Pancreas (tissue), 10 donors: ENCODE data around the gene ATXN7L2. TPM values are rescaled to one million over a fixed set of nuclear protein-coding genes. Genes with fewer than 3 reads are reported as not detected.

Experiments
- ATAC-seq, 4 donors: fragments of 200-7000 bp; cut with Tn5 transposase; one replicate each; pipeline versions ENCODE4 v1.8.0 to v1.9.1; 2020; ENCODE audit warnings: mild to moderate bottlenecking in 4 of 4, moderate library complexity in 4 of 4
- DNase-seq, 6 donors: peaks; one replicate each; pipeline ENCODE4 v3.0.0-alpha.2; 2020
- FAIRE-seq: peaks from 2 replicates; lab custom pipeline; 2012; peaks lifted over from hg19 to GRCh38; lab: Jason Lieb, UNC
- H3K27ac ChIP-seq, 4 donors: fragments of 200-600 bp; sonication (generic); 1 replicate in 3 of 4; 2 replicates in 1 of 4; pipeline versions ENCODE4 v1.5.0 to v1.8.0; 2020
- H3K27me3 ChIP-seq, 4 donors: fragments of 200-600 bp; one replicate each; pipeline ENCODE4 v1.8.0; 2021
- H3K36me3 ChIP-seq, 3 donors: fragments of 200-600 bp; sonication (generic) in 1 of 3; one replicate each; pipeline versions ENCODE4 v1.5.0 to v1.8.0; 2020 to 2021
- H3K4me1 ChIP-seq, 3 donors: fragments of 200-600 bp; one replicate each; pipeline ENCODE4 v1.8.0; 2021
- H3K4me3 ChIP-seq, 4 donors: fragments of 200-600 bp; sonication (generic) in 2 of 4; one replicate each; pipeline versions ENCODE4 v1.5.0 to v1.8.0; 2020 to 2021
- H3K9me3 ChIP-seq, 4 donors: fragments of 200-600 bp; one replicate each; pipeline ENCODE4 v1.8.0; 2021
- WGBS, 2 donors: extraction: QIAGEN DNeasy Blood & Tissue Kit; methylation state at CpG; one replicate each; pipeline ENCODE4 v1.1.7; 2013; 5-methylcytosine and 5-hydroxymethylcytosine counted together
- intact Hi-C, 3 donors: fragments of 100-400 bp; cut with DNase I; formaldehyde crosslinking; loops; one replicate each; pipeline versions ENCODE4 v1.11.1 to v1.14.2; 2022
- polyA plus RNA-seq, 2 donors: library from polyadenylated mRNA; stranded (reverse); fragments of 200-250 nt; gene quantifications; one replicate each; pipeline ENCODE4 v1.2.3, GENCODE V29; 2013
- total RNA-seq, 6 donors: library from RNA; stranded (reverse); fragmentation: NEBNext Ultra II Directional in 4 of 6; extraction: Animal tissue kit (Norgen Biotek cat#: 25700) in 4 of 6; gene quantifications; one replicate each; pipeline versions ENCODE4 v1.2.1 to v1.2.4, GENCODE V29; 2021 to 2023
- TF ChIP-seq, protein P1 (sequence below), 4 donors: fragments of 200-600 bp; sonication (generic) in 3 of 4; IDR thresholded peaks; one replicate each; pipeline versions ENCODE4 v1.5.0 to v1.8.0; 2021; ENCODE audit warnings: antibody characterized with exemption in 4 of 4
- donor health status: healthy with polysubstance abuse.
- donor health status: DM: no; HTN: no; CAD: no; lungs with moderate emphysema.
- donor health status: DM: no; HTN: no; CAD: no.
- donor health status: control.
- donor health status: control.
- donor health status: Bipolar disorder and iron deficiency.
- donor health status: DM: yes; HTN: yes; CAD: no.
- donor health status: DM: no; HTN: no; CAD: no.
- donor health status: DM: no; HTN: no; CAD: no.
- donor health status: DM: yes; HTN: yes; CAD: no.

Gene ATXN7L2
- total and polyA plus RNA-seq, 8 donors: 1.1 to 15.7 (median 1.9) TPM

DNA sequence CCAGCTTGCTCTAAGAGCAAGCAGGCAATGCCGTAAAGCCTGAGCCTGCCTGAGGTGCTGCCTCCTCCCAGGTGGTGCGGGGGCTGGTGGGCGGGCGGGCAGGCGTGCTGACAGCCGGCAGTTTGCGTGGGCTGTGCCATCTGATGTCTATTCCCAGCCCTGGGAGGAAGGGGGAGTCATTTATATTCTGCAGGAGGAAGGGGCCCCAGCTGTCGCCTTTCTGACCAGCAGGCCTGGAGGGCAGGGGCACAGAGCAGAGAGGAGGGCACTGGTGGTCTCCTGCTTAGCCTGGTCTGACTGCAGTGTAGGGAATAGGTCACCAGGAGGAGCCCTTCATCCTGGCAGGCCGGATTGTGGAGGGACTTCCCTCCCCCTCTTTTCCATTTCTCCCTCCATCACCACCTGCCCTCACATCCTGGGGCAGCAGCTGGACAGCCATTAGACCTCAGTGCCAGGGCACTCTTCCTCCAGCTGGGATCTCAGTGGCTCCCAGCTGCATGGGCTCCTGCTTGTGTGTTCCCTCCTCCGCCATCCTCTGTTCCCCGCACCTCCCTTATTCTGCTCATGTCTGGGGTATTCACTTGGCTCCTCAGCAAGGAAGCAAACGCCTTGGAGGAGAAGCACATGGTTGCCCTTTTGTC lies 14.6 kb downstream of the ATXN7L2 start:
- no peak for DNase-seq
- TF ChIP-seq, protein P1, sequence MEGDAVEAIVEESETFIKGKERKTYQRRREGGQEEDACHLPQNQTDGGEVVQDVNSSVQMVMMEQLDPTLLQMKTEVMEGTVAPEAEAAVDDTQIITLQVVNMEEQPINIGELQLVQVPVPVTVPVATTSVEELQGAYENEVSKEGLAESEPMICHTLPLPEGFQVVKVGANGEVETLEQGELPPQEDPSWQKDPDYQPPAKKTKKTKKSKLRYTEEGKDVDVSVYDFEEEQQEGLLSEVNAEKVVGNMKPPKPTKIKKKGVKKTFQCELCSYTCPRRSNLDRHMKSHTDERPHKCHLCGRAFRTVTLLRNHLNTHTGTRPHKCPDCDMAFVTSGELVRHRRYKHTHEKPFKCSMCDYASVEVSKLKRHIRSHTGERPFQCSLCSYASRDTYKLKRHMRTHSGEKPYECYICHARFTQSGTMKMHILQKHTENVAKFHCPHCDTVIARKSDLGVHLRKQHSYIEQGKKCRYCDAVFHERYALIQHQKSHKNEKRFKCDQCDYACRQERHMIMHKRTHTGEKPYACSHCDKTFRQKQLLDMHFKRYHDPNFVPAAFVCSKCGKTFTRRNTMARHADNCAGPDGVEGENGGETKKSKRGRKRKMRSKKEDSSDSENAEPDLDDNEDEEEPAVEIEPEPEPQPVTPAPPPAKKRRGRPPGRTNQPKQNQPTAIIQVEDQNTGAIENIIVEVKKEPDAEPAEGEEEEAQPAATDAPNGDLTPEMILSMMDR (IDR thresholded peaks at IDR 0.05): peak in 2 of 4 donors; percentile 16 to 20
- FAIRE-seq: no peak
- peaks cover 0 to 12% (median 7%) of the 10 kb centered on the region in 3 donors for H3K4me1 ChIP-seq
- ATAC-seq: peak in 1 of 4 donors; percentile 9
- H3K27me3 ChIP-seq: no peaks in the 10 kb centered on the region
- H3K27ac ChIP-seq: no peak overlapping the region
- no peaks in the 10 kb centered on the region for H3K9me3 ChIP-seq
- no peak overlapping the region for H3K4me3 ChIP-seq
- peaks cover 0 to 10% (median 3%) of the 10 kb centered on the region in 3 donors for H3K36me3 ChIP-seq
- WGBS, 2 donors: 78 to 83% methylated on average over 12 of the region's 12 CpGs
- intact Hi-C loops: no loop called here

DNA sequence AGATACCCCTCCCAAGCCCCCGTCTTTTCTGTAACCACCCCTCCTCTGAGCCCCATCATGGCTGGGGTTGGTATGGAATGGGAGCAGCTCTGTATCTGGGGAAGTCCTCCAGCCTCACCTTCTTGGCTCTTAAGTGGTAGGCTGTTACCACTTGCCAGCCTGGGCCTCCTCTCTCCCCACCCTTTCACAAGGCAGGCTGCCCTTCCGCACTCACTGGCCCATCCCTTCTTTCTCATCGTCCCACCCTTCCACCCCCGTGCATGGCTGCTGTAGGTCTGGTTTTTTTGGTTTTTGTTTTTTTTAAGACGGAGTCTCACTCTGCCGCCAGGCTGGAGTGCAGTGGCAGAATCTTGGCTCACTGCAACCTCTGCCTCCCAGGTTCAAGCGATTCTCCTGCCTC lies 15.4 kb downstream of the ATXN7L2 start:
- TF ChIP-seq, protein P1 (IDR thresholded peaks at IDR 0.05): no peak
- FAIRE-seq: no peak

DNA sequence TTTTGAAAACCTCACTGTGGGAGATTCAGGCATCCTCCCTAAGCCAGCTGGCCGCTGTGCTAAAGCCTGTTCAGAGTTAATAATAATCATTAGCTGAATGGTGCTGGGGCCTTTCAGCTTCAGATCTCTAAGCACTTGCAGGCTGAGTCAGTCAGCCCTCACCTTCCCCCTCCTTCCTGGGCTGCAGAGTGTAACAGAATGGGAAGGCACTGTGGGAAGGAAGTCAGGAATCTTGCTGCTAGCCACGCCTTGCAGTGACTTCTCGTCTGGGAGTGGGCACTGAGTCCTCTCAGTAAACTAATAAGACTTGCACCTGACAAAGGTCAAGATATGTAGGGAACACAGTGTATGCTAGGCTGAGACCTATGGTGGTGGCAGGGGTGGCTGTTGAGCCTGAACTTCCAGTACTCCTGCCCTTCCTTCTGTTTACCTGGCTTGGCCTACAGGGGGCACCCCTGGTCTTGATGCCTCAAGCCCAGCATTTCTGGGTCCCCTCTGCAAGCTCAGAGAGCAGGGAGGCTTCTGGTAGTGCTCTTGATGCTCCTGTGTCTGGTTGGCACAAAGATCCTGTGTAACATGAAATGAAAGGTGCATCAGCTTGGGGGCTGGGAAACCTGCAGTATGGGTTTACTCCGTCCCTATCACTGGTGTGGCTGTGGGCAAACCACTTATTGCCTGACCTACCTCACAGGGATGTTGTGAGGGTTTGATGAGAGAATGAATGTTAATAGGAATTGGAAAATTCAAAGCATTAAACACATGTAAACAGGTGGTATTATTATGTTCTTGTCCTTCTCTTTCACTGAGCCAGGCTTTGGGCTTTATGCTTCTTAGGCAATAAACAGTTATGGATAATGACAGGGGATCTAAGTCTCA lies 16.2 kb downstream of the ATXN7L2 start:
- DNase-seq: peak in 1 of 6 donors; percentile 50
- TF ChIP-seq, protein P1 (IDR thresholded peaks at IDR 0.05): peak in 2 of 4 donors; percentile 11 to 14
- intact Hi-C loops: no loop called here
- ATAC-seq: peak; percentile 33 to 67 (median 46)
- FAIRE-seq: no peak
- WGBS, 2 donors: 74 to 77% methylated on average over 4 of the region's 4 CpGs
- Histone ChIP-seq H3K27ac (no peak overlapping the region), H3K4me1 (peaks cover 0 to 8% (median 3%) of the 10 kb centered on the region in 3 donors), H3K36me3 (peaks cover 0 to 10% (median 3%) of the 10 kb centered on the region in 3 donors), H3K4me3 (no peak overlapping the region), H3K9me3 (no peaks in the 10 kb centered on the region), H3K27me3 (no peaks in the 10 kb centered on the region)

More for the DNA sequence above, 15.4 kb downstream of the ATXN7L2 start:
- no peak for DNase-seq
- Histone ChIP-seq H3K4me3 (no peak overlapping the region), H3K27me3 (no peaks in the 10 kb centered on the region), H3K27ac (no peak overlapping the region), H3K36me3 (peaks cover 0 to 10% (median 3%) of the 10 kb centered on the region in 3 donors), H3K9me3 (no peaks in the 10 kb centered on the region), H3K4me1 (peaks cover 0 to 12% (median 7%) of the 10 kb centered on the region in 3 donors)
- intact Hi-C loops: no loop called here
- 84 to 93% methylated on average over 7 of the region's 7 CpGs for WGBS, 2 donors
- ATAC-seq: no peak

DNA sequence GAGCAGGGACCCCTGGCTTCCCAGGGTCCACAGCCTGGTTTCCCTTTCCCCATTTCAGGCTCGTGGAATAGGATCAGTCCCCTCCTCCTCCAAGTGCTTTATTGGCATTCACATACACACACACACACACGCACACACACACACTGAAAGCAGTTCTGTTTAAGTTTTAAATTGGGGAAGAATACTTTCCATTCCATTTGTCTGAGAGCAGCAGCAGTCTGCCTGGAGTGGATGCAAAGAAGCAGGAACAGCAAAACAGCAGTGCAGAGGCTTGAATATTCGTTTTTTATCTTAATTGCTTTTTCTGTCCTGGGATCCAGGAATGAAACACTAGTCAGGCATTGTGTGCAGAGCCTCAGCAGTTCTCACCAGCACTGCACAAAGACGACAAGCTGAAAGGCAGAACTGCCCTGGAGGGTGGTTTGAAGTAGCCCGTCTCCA lies 17.3 kb downstream of the ATXN7L2 start:
- peak in 1 of 4 donors; percentile 9 for ATAC-seq
- H3K4me3 ChIP-seq: no peak overlapping the region
- TF ChIP-seq, protein P1 (IDR thresholded peaks at IDR 0.05): no peak
- WGBS, 2 donors: 54 to 64% methylated on average over 5 of the region's 5 CpGs
- H3K4me1 ChIP-seq: peaks cover 0 to 6% (median 0%) of the 10 kb centered on the region in 3 donors
- no peaks in the 10 kb centered on the region for H3K9me3 ChIP-seq
- intact Hi-C loops: no loop called here
- H3K27me3 ChIP-seq: no peaks in the 10 kb centered on the region
- peaks cover 0 to 9% (median 3%) of the 10 kb centered on the region in 3 donors for H3K36me3 ChIP-seq
- FAIRE-seq: no peak
- H3K27ac ChIP-seq: no peak overlapping the region
- DNase-seq: no peak
